Activated CD8-positive, alpha-beta memory T cell treated with anti-CD3 and anti-CD28 coated beads for 36 hours (primary cell): ENCODE measurements around the gene ATMIN. TPM values are rescaled to one million over a fixed set of nuclear protein-coding genes. Genes with fewer than 3 reads are reported as not detected.

Experiments
- CTCF ChIA-PET: fragments of 350-600 bp; sonication (Branson Sonifier 250); formaldehyde crosslinking; loops from one replicate; lab custom pipeline; 2021; ENCODE audit warnings: antibody characterized with exemption; lab: Charles Lee
- POLR2A ChIA-PET: fragments of 350-600 bp; sonication (Branson Sonifier 250); formaldehyde crosslinking; loops from one replicate; lab custom pipeline; 2021; ENCODE audit warnings: antibody characterized with exemption; lab: Charles Lee
- total RNA-seq, 2 experiments: library from RNA; stranded (reverse); gene quantifications; one replicate each; pipeline ENCODE4 v1.2.3, GENCODE V29; 2021

ATMIN gene
- total RNA-seq, 2 experiments from 2014 or later: 25.4 to 27.3 TPM

GRCh38 chr16:81094771-81095251 lies 59.2 kb downstream of the ATMIN start:
- CTCF ChIA-PET: interaction anchor here (0.9 to 2.0 kb wide), 2 partner anchors 10 to 17 kb away, joined by 3 to 4 read pairs; partner anchors contain the start of gene C16orf46
- POLR2A ChIA-PET: interaction anchor here (1.4 kb wide), 1 partner anchor 18 kb away, joined by 4 read pairs; the partner anchor contains the start of gene C16orf46

GRCh38 chr16:81095653-81095952 lies 60.0 kb downstream of the ATMIN start:
- POLR2A ChIA-PET: no interaction called here
- CTCF ChIA-PET: interaction anchor here (0.9 kb wide), 1 partner anchor 11 kb away, joined by 3 read pairs; no protein-coding TSS in a partner anchor

GRCh38 chr16:81095953-81096714 lies 60.5 kb downstream of the ATMIN start, which contains the start of gene GCSH:
TSS of gene GCSH (minus strand) at chr16:81096395. CDS start at chr16:81096278, 117 bp downstream.
- ChIA-PET CTCF (interaction anchor here (1.5 kb wide), 1 partner anchor 60 kb away, joined by 4 read pairs; the partner anchor contains the start of gene ATMIN), POLR2A (no interaction called here)

GRCh38 chr16:81096715-81097208 lies 61.1 kb downstream of the ATMIN start:
- POLR2A ChIA-PET: no interaction called here
- CTCF ChIA-PET: interaction anchor here (1.1 to 1.5 kb wide), 2 partner anchors 11 to 61 kb away, joined by 3 to 4 read pairs; partner anchors contain the start of gene ATMIN

Other genes starting within 250 kb of the ATMIN start
- gene CDYL2, start 231.2 kb upstream of the ATMIN start, total RNA-seq: 10 to 100 TPM; 31.6 to 37.8 TPM
- 100 to 1,000 TPM; 129 to 139 TPM for gene CMC2, start 29.0 kb upstream of the ATMIN start, total RNA-seq
- gene CENPN, start 28.6 kb upstream of the ATMIN start, total RNA-seq: 10 to 100 TPM; 52.7 to 54.8 TPM
- gene C16orf46, start 41.4 kb downstream of the ATMIN start, total RNA-seq: under 1 TPM; 0.38 to 0.51 TPM
- gene GCSH, start 60.6 kb downstream of the ATMIN start, total RNA-seq: 10 to 100 TPM; 29.4 to 30.8 TPM
- gene BCO1, start 202.8 kb downstream of the ATMIN start, total RNA-seq: not detected